IPS-NIHi7 (cell line): ENCODE results near the gene SLC9A7.

Source experiments
- DNase-seq: peaks from one replicate; pipeline ENCODE4 v3.0.0; 2012; ENCODE audit warnings: mixed read lengths; ENCODE audit errors: extremely low spot score

SLC9A7 gene

DNA sequence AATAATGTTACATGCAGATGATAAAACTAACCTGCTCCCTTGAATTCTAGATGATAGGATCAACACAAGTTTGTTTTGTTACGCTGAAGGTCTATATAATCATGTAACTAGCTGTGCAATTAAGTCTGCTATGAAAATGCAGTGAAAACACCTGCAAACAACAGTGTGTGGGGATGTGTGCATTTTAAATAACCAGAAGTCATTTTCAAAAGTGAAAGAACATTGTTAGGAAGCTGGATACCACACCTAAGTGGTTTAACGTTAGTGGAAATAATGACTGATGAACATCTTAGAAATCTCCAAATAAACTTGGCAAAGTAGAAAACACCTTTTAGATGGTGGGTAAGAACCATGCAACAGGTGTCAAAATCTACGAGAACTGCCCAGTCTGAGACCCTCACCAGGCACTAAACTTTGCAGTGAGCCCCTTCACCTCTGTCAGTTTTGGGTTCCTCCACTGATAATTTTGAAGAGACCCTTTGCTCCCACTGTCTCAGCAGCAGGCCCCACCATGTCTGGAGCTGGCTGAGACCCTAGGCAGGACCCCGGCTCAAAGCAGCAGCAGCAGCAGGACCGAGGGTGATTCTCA is 148.8 kb downstream of the SLC9A7 start:
- no peak for DNase-seq

DNA sequence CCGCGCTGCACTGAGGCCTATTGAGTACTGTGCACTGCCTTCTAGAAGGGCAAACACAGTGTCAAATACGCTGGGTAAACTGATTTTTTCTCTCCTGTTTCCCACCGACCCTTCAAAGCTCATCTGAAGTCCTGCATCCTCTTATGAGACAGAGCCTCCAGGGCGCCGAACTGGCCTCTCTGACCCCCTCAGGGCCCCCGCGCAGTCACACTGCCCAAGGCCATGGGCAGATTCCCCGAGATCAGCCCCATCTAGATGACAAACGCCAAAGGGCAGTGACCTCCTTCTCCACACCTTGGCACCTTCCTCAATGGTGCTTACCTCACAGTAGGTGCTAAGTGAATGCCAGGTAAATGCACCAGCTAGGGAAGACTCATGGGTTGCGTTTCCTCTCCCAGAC is 151.0 kb downstream of the SLC9A7 start:
- DNase-seq, result no peak

DNA sequence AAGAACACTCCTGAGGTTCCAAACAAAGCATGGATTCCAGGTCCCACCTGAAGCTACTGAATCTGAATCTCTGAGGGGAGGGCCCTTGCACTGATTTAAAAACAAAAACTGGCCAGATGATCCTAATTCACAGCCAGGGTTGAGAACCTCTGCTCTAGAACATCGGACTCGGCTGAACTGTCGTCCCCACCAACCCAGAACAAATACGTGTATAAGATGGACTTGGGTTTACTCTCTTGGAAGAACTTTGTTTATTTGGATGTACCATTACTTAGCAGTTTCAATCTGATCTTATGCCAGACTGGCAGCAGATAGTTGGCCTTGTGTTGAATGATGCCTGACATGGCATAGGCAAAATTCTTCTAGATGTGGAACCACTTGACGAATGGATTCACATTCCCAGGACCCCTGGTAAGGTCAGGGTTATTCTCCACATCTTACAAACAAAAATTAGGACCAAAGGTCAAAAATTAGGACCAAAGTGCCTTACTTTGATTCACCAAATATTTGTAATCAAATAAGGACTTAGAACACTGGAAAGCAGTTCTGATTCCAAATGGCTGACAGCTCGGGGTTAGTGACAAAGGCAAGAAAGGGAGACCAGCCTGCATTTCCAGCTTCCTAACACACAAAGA is 156.3 kb downstream of the SLC9A7 start:
- DNase-seq, result no peak

DNA sequence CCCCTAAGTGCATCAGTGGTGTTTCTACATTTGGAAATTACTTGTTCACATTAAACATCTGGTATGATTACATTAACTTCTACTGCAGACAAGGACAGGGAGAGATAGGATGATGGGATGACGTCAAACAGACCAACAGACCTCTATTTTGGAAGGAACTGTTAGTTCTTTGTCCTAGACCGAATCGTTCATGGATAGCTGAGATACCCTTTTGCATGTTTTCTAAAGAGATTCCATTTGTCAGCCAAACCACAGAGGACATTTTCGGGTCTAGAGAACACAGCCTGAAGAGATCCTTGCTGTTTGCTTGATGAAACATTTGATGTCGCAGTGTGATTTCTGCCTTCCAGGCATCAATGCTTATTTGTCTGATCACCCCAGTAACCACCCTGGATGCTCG is 157.6 kb downstream of the SLC9A7 start:
- DNase-seq, result no peak

DNA sequence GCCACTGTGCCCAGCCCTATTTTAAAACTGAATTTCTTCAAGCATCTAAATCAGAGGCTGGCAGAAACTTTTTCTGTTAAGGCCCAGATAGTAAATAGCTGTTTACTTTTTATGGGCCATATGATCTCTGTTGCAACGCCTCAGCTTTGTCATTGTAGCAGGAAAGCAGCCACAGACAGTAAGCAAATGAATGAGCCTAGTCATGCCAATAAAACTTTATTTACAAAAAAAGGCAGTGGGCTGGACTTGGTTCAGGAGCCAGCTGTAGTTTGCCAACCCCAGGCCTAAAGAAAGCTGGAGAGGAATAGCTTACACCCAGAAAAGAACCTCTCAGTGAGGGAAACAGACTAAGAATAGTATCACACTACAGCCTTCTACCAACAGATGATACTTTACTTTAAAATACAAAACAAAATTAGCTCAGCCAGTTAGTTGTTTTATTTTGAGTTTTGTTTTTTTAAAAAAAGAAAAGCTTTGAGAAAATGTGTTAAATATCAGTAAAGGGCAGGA is 159.8 kb downstream of the SLC9A7 start:
- DNase-seq, result no peak

DNA sequence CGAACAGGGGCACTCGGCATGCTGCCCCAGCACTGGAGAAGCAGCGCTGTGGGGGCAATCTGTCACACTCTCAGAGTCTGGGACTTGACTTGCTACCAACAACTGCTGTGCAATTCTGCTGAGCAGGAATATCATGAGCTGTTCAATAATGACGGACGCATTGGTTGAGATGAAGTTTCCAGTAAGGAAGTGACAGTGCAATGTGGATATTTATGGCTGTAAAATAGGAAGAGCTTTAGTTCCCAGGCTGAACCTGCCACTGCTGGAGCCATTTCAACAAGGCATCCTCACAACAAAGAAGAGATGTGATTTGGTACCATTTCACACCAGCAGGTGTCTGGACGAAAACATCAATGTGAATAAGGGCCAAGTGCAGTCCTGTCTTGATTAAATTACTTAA is 161.1 kb downstream of the SLC9A7 start:
- no peak for DNase-seq

DNA sequence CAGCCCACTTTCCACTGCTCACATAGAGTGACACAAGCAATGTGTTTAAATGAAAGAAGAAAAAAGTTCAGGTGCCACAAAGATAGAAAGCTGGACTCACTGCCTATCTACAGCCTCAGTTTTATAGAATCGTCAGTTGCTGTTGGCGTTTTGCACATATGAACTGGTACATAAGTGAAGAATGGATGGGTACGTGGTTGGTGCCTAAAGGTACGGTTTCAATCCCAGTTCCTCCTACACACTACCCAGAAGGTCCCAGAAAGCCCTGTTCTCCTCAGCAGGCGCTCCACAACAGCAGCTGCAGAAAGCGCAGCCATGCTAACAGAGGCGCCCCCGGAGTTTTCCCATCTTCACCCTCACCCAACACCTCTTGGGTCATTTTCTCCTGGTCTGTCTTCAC is 161.7 kb downstream of the SLC9A7 start:
- DNase-seq, result no peak

DNA sequence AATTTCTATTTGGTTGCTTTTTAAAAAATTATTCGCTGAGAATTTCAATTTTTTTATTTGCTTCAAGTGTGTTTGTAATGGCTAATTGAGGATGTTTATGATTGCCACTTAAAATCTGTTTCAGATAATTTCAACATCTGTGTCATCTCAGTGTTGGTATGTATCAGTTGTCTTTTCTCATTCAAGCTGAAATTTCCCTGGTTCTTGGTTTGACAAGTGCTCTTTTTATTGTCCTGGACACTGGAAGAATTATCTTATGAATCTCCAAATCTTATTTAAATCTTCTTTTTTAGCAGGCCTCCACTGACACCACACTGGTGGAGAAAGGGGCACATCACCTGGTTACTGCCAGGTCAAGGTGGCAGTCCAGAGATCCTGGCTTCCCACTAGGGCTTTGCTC is 163.8 kb downstream of the SLC9A7 start:
- DNase-seq, result no peak

DNA sequence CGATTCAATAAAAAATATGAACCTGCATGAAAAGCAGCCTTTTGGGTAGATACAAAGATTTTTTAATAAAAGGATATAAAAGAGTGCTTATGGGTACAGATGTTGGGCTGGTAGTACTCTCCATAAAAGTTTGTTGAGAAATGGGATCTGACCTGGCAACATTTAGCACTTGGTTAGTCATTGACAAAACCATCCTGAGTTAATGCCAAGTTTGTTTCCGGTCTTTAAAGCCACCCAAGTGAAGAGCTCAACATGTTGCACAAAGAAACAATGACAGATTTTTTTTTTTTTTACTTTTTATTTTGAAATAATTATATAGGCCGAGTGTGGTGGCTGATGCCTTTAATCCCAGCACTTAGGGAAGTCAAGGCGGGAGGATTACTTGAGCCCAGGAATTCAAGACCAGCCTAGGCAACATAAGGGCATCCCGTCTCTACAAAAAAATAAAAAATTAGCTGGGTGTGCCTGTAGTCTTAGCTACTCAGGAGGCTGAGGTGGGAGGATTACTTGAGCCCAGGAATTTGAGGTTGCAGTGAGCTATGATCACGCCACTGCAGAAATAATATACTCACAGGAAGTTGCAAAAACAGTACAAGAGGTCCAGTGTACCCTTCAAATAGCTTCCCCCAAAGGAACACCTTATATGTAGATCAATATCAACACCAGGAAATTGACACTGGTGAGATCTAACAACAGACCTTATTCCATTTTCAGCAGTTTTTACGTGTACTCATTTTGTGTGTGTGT is 168.8 kb downstream of the SLC9A7 start:
- DNase-seq, result no peak

DNA sequence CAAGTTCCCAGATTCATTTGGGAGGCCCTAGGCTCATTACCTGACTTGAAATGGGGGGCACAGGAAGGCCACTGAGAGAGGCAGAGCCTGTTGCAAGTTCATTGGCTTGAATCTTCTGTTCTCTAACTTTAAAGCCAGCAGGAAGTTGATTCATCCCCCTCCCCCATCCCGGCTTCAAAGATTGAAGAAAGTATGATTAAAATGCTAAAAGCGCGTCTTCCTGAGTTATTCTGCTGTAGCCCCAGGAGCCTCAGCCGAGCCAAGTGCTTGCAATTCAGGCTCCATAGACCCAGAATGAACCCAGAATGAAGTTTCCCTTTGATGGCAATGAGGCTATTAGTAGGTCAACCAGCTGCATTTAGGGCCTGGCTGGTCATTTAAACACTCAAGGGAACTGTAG is 170.7 kb downstream of the SLC9A7 start:
- no peak for DNase-seq

DNA sequence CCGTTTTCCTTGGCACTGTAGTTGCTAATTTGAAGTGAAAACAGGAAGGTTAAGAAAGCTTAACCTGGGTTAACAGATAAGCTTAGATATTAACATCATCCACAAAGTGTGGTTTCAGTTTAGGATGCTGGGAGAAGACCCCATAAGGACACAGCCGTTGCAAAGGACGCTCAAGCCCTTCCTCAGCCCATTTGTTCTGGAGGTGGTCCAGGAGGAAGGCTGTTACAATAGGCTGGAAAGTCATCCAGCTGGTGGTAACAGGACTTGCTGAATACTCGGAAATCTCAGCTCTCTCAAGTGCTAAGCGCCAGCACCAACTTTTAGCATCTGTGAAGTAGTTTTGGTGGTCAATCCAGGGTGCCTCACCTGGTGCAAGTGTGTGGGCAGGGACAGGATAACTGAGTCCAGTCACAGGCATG is 171.2 kb downstream of the SLC9A7 start:
- no peak for DNase-seq

DNA sequence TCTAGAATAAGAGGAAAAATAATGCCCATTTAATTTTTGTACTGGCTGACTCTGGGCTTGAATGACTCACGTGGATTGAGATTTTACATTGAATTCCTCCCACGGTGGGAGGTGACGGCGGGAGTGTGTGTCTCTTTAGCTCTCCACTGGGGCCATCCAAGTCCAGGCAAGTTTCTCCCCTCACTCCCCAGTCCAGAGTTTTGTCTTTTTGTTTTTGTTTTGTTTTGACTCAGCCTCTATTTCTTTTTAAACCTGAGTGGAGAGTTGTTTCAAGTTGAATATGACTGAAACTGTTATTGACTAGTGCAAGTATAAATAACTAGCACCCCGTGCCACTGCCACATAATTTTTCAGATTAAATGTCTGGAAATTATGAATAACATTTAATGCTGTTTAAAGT is 171.8 kb downstream of the SLC9A7 start:
- no peak for DNase-seq

DNA sequence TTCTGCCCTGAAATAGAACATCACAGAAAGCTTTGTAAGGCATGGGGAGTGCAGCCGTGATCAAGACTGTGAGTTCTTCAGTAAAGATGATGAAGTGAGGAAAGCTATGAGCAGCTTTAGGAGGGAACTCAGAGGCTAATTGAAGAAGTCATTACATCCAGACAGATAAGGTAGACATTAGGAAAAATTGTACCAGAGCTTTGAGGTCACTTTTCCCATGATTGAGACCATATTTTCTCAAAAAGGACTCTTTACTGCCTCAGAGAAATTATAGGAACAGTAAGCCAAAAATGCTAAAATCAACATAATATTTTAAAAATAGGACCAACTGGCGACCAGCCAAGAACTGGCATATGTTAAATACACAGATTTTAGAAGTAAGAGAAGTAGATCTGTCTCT is 174.2 kb downstream of the SLC9A7 start:
- DNase-seq, result no peak

DNA sequence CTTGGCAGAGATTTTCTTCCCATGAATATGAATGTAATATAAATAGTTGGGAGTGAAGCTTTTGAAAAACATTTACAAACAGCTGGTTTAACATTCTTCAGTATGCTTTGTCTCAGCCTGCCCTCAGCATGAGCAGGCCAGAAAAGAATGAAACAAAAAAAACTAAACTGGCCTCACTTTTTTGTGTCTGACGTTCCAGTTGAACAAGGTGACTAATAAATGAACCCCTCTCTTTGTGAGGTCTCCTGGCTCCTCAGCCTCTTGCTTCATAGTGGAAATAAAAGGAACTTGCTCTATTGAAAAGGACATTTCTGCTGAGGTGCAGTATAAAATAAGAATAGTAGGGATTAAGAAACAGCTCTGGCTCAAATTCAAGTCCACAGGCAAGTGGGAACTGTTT is 176.0 kb downstream of the SLC9A7 start:
- no peak for DNase-seq

DNA sequence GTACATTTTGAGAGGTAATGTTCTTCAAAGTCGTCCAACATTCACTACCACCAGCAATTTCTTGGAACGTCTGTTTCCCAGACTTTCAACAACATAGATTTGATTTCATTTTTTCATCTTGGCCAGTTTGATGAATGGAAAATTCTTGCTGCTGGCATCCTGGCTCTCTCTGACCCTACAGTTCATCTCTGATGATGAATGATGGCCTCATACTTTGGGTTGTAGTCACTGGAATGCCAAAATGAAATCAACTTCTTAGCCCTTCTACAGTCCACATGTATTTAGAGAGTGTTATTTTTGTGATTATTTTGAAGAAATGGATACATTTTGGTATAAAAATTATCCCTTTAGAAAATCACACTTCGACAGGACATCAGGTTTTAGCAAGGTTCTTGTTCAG is 176.6 kb downstream of the SLC9A7 start:
- DNase-seq, result no peak

DNA sequence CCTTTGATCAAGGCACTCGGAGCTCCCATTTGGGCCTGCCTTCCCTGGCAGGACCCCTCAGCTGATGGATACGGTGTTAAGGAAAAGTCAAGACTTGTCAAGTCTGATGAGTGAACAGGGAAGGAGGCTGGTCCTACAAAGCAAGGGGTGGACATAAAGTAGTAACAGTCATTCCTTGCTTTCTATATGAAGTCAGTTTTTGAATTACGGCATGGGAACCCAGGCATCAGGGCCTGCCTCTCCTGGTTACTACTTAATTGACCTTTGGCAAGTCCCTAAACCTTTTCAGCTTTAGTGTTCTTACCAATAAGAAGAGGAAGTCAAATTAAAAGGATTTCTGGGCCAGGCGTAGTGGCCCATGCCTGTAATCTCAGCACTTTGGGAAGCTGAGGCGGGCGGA is 178.3 kb downstream of the SLC9A7 start:
- DNase-seq, result no peak

DNA sequence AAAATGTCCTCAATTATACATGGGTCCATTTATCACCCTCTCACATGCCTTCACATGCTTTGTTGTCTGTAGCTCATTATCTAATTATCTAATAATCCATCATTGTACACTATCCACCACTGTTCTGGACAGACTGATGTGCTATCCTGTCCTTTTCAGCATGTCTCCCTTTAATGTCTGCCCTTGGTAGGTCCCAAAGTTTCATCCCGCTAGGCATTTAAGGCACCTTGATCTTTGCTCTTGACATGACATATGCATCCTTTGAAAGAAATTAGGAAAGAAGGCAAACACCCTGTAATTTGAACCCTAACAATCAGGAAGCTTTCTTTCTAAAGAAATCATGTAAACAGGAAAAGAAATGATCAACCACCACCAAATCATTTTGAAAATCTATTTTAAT is 179.7 kb downstream of the SLC9A7 start:
- DNase-seq, result no peak

DNA sequence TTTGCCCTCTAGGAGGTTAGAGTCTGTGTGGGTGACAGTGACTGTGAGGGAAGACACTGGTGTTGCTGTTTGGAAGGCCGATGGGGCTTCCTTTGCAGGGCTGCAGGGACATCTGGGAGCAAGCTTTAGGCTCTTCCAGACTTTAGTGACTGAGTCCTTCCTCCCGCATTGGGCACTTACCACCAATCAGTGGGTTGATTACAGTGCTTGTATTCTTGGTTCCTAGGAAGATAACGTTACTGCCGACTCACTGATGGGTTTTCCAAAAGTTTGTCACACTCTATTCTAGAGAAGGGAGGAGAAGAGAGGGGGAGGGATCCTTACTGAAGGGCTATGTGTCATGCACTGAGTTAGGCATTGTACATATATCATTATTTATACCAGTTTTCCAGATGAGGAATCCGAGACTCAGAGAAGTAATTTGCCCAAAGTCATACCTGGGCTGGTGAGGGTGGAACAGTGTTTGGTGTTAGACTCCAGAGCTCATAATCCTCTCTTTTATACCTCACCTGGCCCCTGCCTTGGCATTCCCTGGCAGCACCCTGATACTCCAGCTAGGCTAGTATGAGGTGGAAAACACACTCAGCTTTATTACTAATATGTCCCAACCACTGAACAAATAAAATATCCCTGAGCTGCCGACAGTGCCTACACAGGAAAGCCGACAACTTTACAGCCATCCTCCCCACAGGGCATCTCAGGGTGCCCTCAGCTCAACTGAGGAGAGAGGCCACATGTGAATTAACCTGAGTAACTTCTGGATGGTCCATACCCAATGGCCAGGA is 181.5 kb downstream of the SLC9A7 start:
- DNase-seq, result no peak

DNA sequence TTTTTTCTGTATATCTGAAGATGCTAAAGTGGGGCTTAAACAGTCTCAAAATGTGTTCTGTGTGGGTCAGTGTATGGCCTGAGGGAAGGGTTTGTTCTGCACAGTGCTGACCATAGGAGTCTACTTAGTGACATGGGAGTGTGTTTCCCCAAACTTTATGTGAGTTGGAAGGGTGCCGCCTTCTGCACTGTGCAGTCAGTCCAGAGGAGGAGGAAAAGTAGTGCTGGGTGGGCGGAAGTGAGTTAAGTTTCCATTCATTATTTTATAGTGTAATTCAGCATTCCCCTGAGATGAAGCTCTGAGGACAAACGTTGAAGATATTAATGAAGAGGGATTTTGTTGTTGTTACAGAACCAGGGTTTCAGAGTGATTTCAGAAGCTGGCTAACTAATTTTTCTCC is 182.5 kb downstream of the SLC9A7 start:
- no peak for DNase-seq

DNA sequence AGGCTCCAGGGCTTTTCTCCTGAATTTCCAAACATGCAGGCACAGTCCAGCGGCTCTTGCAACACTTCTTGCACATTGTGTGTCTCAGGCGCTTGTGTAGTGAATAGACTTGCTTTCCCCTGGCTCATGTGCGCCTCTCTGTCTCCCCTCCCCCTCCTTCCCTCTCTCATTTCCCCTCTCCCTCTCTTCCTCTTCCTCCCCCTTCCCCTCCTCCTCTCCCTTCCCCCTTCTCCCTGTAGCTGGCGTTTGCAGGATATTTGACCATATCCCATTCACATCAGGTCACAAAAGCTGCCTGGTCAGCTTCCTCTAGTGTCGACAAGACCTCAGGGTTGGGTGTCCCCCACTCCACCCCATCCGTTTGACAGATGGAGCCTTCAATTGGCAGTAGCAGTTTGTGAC is 182.9 kb downstream of the SLC9A7 start:
- DNase-seq, result no peak

DNA sequence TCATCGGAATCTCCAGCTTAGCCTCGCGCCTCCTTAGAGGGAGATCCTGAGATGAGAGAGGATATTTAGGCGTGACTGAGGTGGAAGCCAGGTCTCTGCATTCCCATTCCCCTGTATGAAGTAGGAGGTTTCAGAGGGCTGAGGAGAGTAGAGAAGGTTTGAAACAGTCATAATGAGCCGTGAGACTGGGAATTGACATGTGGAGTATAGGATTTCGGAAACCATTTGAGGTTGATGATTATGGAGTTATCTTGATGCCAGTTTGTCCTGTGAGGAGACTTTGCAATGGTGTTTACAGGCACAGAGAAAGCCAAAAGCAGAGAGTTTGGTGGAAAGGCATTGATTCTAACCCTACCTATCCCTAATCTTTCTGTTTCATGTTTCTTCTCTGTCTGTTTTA is 183.3 kb downstream of the SLC9A7 start:
- no peak for DNase-seq

DNA sequence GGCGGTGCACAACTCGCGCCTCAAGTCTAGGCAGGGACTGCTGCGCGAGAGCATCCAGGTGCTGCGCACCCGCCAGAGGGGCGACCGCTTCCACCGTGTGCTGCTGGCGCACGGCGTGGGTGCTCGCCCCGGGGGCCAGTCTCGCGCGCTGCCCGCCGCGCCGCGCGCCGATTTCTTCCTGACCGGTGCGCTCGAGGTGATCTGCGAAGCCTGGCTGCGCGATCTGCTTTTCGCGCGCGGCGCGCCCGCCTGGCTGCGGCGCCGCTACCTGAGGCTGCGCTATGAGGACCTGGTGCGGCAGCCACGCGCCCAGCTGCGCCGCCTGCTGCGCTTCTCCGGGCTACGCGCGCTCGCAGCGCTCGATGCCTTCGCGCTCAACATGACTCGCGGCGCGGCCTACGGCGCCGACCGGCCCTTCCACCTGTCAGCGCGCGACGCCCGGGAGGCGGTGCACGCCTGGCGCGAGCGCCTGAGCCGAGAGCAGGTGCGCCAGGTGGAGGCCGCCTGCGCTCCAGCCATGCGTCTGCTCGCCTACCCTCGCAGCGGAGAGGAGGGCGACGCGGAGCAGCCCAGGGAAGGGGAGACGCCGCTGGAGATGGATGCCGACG is 184.0 kb downstream of the SLC9A7 start:
- peak; percentile 18 for DNase-seq
